Lower leg skin (tissue), 3 donors: ENCODE measurements around the gene DET1.

Experiments used
- CTCF ChIP-seq, 3 donors: fragments of 450-650 bp; IDR thresholded peaks; one replicate each; pipeline ENCODE4 v1.5.1; 2016; ENCODE audit warnings: antibody characterized with exemption in 3 of 3, mild to moderate bottlenecking in 3 of 3, moderate library complexity in 2 of 3
- POLR2A ChIP-seq, 2 donors: fragments of 450-650 bp; IDR thresholded peaks; one replicate each; pipeline ENCODE4 v1.6.1; 2016 to 2017; ENCODE audit warnings: antibody characterized with exemption in 2 of 2, mild to moderate bottlenecking in 1 of 2, moderate library complexity in 1 of 2

DNA sequence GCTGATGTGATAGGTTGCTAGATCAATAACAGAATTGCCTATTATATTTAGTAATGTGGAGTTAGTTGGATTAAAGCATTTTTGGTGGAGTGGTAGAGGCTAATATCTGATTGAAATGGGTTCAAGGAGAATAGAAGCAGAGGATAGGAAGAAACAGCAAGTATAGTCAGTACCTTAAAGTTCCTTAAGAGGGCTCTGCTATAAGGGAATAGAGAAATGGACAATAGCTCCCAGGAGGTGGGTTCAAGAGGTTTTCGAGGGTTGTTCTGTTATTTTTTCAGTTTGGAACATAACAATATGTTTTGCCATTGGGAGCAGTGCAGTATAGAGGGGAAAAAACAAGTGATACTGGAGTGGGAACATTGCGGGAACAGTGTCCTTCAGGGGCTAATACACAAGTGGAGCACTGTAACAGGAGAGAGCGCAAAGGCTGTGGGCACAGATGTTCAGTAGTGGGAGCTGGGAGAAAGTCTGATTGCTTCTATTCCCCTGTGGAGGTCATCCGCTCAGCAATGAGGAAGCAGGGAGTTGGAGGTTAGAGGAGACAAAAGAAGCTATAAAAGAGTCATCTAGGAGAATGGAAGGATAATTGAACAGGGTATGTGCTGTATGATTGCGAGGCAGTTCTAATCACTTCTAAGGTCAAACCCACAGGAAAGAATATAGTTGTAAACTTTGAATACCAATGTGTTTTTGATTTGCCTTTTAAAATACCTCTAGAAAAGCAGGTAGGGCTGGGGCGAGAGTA lies 75.7 kb downstream of the DET1 start:
- TF ChIP-seq POLR2A (IDR thresholded peaks at IDR 0.05) = no peak
- TF ChIP-seq CTCF (IDR thresholded peaks at IDR 0.05) = no peak
